Kidney (tissue), 14 donors: ENCODE measurements around the gene HTR3E. TPM values are rescaled to one million over a fixed set of nuclear protein-coding genes. Genes with fewer than 3 reads are reported as not detected.
A peak's percentile ranks its signal among the peaks of the same experiment; 100 is the strongest.

Experiments
- DNase-seq, 5 donors: peaks; one replicate each; pipeline ENCODE4 v3.0.0-alpha.2; 2013 to 2020
- FAIRE-seq: peaks from 2 replicates; lab custom pipeline; 2012; peaks lifted over from hg19 to GRCh38; lab: Jason Lieb, UNC
- H3K27ac ChIP-seq, 2 donors: one replicate each; pipeline ENCODE4 v1.7.0; 2013; ENCODE audit warnings: low read depth in 2 of 2, low read length in 2 of 2, inconsistent platforms in 1 of 2
- H3K27me3 ChIP-seq: one replicate; pipeline ENCODE4 v1.7.1; 2013; ENCODE audit warnings: low read length, inconsistent platforms; ENCODE audit not compliant: control insufficient read depth, insufficient read depth
- H3K36me3 ChIP-seq, 3 donors: one replicate each; pipeline versions ENCODE4 v1.7.0 to v1.7.1; 2013; ENCODE audit warnings: low read length in 3 of 3, control low read depth in 1 of 3, inconsistent platforms in 1 of 3; ENCODE audit not compliant: insufficient read depth in 3 of 3, control insufficient read depth in 2 of 3
- H3K4me1 ChIP-seq, 3 donors: one replicate each; pipeline versions ENCODE4 v1.7.0 to v1.7.1; 2013; ENCODE audit warnings: low read length in 3 of 3, inconsistent platforms in 1 of 3, low read depth in 1 of 3; ENCODE audit not compliant: control insufficient read depth in 2 of 3, insufficient read depth in 2 of 3
- H3K4me3 ChIP-seq, 3 donors: one replicate each; pipeline versions ENCODE4 v1.7.0 to v1.8.1; 2013; ENCODE audit warnings: low read length in 3 of 3, control low read depth in 1 of 3, inconsistent platforms in 1 of 3
- H3K9ac ChIP-seq, 3 donors: one replicate each; pipeline versions ENCODE4 v1.7.0 to v1.7.1; 2013; ENCODE audit warnings: low read length in 3 of 3, control low read depth in 1 of 3, inconsistent platforms in 1 of 3
- H3K9me3 ChIP-seq, 3 donors: one replicate each; pipeline versions ENCODE4 v1.7.0 to v1.7.1; 2013; ENCODE audit warnings: low read length in 3 of 3, control low read depth in 1 of 3, inconsistent platforms in 1 of 3; ENCODE audit not compliant: control insufficient read depth in 2 of 3, insufficient read depth in 1 of 3
- CTCF ChIP-seq: IDR thresholded peaks from 3 replicates; pipeline ENCODE4 v1.5.1; 2012; ENCODE audit warnings: mild to moderate bottlenecking, moderate library complexity, borderline replicate concordance; ENCODE audit not compliant: insufficient read depth; ENCODE audit errors: extremely low read depth
- intact Hi-C: fragments of 100-400 bp; cut with DNase I; formaldehyde crosslinking; loops from one replicate; pipeline ENCODE4 v1.11.1; 2022
- polyA plus RNA-seq: library from polyadenylated mRNA; stranded (reverse); fragments of 350-450 nt; fragmentation: Illumina TruSeq; extraction: RNeasy Lipid Tissue Mini Kit (QIAGEN cat#74804); gene quantifications from one replicate; pipeline ENCODE4 v1.2.3, GENCODE V29; 2014; ENCODE audit warnings: low read depth, low replicate concordance; ENCODE audit not compliant: insufficient read depth
- total RNA-seq: library from RNA; stranded (reverse); fragmentation: NEBNext Ultra II Directional; extraction: Animal tissue kit (Norgen Biotek cat#: 25700); gene quantifications from one replicate; pipeline ENCODE4 v1.2.1, GENCODE V29; 2021
- donor health status: control.
- donor health status: control.
- donor health status: control.
- donor health status: control.
- donor health status: control.
- donor health status: DM: yes; HTN: yes; CAD: no.
- donor health status: Normal renal cell carcinoma (clear cell type).

Gene HTR3E
- total and polyA plus RNA-seq, 2 donors from 2014 or later: not detected

GRCh38 chr3:184129012-184129411 is 32.1 kb downstream of the HTR3E start:
- FAIRE-seq (no peak), DNase-seq (peak in 2 of 5 donors; percentile 11 to 42)
- H3K9me3 ChIP-seq: no peaks in the 10 kb centered on the region
- H3K4me3 ChIP-seq: no peak overlapping the region
- H3K36me3 ChIP-seq: no peaks in the 10 kb centered on the region
- TF ChIP-seq CTCF: no peak
- peaks cover 0 to 3% (median 0%) of the 10 kb centered on the region in 3 donors for H3K4me1 ChIP-seq
- no peaks in the 10 kb centered on the region for H3K27me3 ChIP-seq
- intact Hi-C loops: no loop called here
- H3K9ac ChIP-seq: no peak overlapping the region
- no peak overlapping the region for H3K27ac ChIP-seq

GRCh38 chr3:184132945-184133344 is 36.1 kb downstream of the HTR3E start:
- DNase-seq (no peak), FAIRE-seq (no peak)
- intact Hi-C loops: no loop called here

GRCh38 chr3:184133840-184134745 is 37.2 kb downstream of the HTR3E start:
- H3K4me3 ChIP-seq: peak overlapping the region; percentile 94 to 99 (median 98)
- H3K4me1 ChIP-seq: peaks cover 5 to 15% (median 14%) of the 10 kb centered on the region in 3 donors
- H3K36me3 ChIP-seq: peaks cover 0 to 4% (median 0%) of the 10 kb centered on the region in 3 donors
- no peaks in the 10 kb centered on the region for H3K27me3 ChIP-seq
- no peak for TF ChIP-seq CTCF
- H3K27ac ChIP-seq: peak overlapping the region; percentile 77 to 93
- intact Hi-C loops: no loop called here
- H3K9me3 ChIP-seq: no peaks in the 10 kb centered on the region
- DNase-seq (peak; percentile 81 to 93 (median 91)), FAIRE-seq (no peak)
- peak overlapping the region; percentile 88 to 96 (median 94) for H3K9ac ChIP-seq

More at GRCh38 chr3:184132945-184133344, 36.1 kb downstream of the HTR3E start:
- H3K9ac ChIP-seq: no peak overlapping the region
- TF ChIP-seq CTCF: no peak
- peaks cover 5 to 15% (median 14%) of the 10 kb centered on the region in 3 donors for H3K4me1 ChIP-seq
- H3K27me3 ChIP-seq: no peaks in the 10 kb centered on the region
- peaks cover 0 to 4% (median 0%) of the 10 kb centered on the region in 3 donors for H3K36me3 ChIP-seq
- H3K27ac ChIP-seq: no peak overlapping the region
- H3K9me3 ChIP-seq: no peaks in the 10 kb centered on the region
- no peak overlapping the region for H3K4me3 ChIP-seq
